SK-N-SH (cell line): ENCODE data around the gene LYRM4. TPM values are rescaled to one million over a fixed set of nuclear protein-coding genes. Genes with fewer than 3 reads are reported as not detected.

ENCODE experiments used
- CTCF ChIA-PET: fragments of 300-600, 350-600 bp; formaldehyde crosslinking; extraction: SDS; loops from one replicate; lab custom pipeline; 2021; lab: Yijun Ruan, JAX
- POLR2A ChIA-PET: fragments of 350-600 bp; sonication (Branson Sonifier 250); formaldehyde crosslinking; extraction: SDS; loops from one replicate; lab custom pipeline; 2020; ENCODE audit warnings: antibody characterized with exemption, inconsistent platforms; lab: Yijun Ruan, JAX
- DNase-seq: peaks from one replicate; pipeline ENCODE4 v3.0.0; 2012
- H2AFZ ChIP-seq: fragments of 200-600 bp; sonication (generic); 2 replicates; pipeline ENCODE4 v1.8.1; 2016; ENCODE audit warnings: antibody characterized with exemption, mild to moderate bottlenecking, low read depth
- H3F3A ChIP-seq: fragments of 200-600 bp; sonication (generic); replicated peaks from 2 replicates; pipeline ENCODE3; 2016; ENCODE audit warnings: antibody characterized with exemption, mild to moderate bottlenecking; ENCODE audit not compliant: insufficient read depth
- H3K27ac ChIP-seq, 2 experiments: fragments of 200-500 bp in 1 of 2; fragments of 200-600 bp in 1 of 2; sonication (Bioruptor generic) in 1 of 2; sonication (generic), shearing (Covaris generic) in 1 of 2; 2 replicates each; pipeline versions ENCODE4 v1.5.1 to v1.6.1; 2014 to 2016; ENCODE audit warnings: low read depth in 2 of 2, inconsistent platforms in 1 of 2, low read length in 1 of 2, mild to moderate bottlenecking in 1 of 2, mixed read lengths in 1 of 2
- H3K27me3 ChIP-seq: fragments of 200-600 bp; sonication (generic), shearing (Covaris generic); 2 replicates; pipeline ENCODE4 v1.6.1; 2016; ENCODE audit warnings: mixed run types; ENCODE audit not compliant: insufficient read depth
- H3K36me3 ChIP-seq, 2 experiments: fragments of 200-500 bp in 1 of 2; fragments of 200-600 bp in 1 of 2; sonication (Bioruptor generic) in 1 of 2; sonication (generic) in 1 of 2; replicated peaks in 1 of 2; 2 replicates each; pipeline versions ENCODE3 to v1.5.1; 2014 to 2016; ENCODE audit warnings: low read length in 1 of 2, mild to moderate bottlenecking in 1 of 2; ENCODE audit not compliant: insufficient read depth in 2 of 2, control insufficient read depth in 1 of 2
- H3K4me1 ChIP-seq, 2 experiments: fragments of 200-500 bp in 1 of 2; fragments of 200-600 bp in 1 of 2; sonication (Bioruptor generic) in 1 of 2; sonication (generic), shearing (Covaris generic) in 1 of 2; 2 replicates each; pipeline versions ENCODE4 v1.5.1 to v1.6.1; 2014 to 2016; ENCODE audit warnings: low read depth in 1 of 2, low read length in 1 of 2, mixed run types in 1 of 2; ENCODE audit not compliant: insufficient read depth in 2 of 2, control insufficient read depth in 1 of 2
- H3K4me2 ChIP-seq: fragments of 200-600 bp; sonication (generic), shearing (Covaris generic); 2 replicates; pipeline ENCODE4 v1.6.1; 2017; ENCODE audit warnings: mixed run types
- H3K4me3 ChIP-seq, 2 experiments: fragments of 200-500 bp in 1 of 2; fragments of 200-600 bp in 1 of 2; sonication (Bioruptor generic) in 1 of 2; sonication (generic), shearing (Covaris generic) in 1 of 2; 2 replicates each; pipeline versions ENCODE4 v1.5.1 to v1.8.1; 2014 to 2016; ENCODE audit warnings: low read depth in 2 of 2, inconsistent platforms in 1 of 2, low read length in 1 of 2, mild to moderate bottlenecking in 1 of 2, mixed read lengths in 1 of 2, moderate library complexity in 1 of 2
- H3K79me2 ChIP-seq: fragments of 200-600 bp; sonication (generic); 2 replicates; pipeline ENCODE4 v1.8.1; 2017; ENCODE audit warnings: mild to moderate bottlenecking; ENCODE audit not compliant: insufficient read depth
- H3K9ac ChIP-seq: fragments of 200-600 bp; sonication (generic); 2 replicates; pipeline ENCODE4 v1.6.1; 2017; ENCODE audit warnings: mixed run types
- H3K9me2 ChIP-seq: fragments of 200-600 bp; sonication (generic); 2 replicates; pipeline ENCODE4 v1.6.1; 2017; ENCODE audit warnings: mixed run types
- H3K9me3 ChIP-seq: fragments of 200-600 bp; sonication (generic); 2 replicates; pipeline ENCODE4 v1.6.1; 2017; ENCODE audit warnings: mixed run types, mild to moderate bottlenecking, moderate library complexity
- H4K20me1 ChIP-seq: fragments of 200-600 bp; sonication (generic); 2 replicates; pipeline ENCODE4 v1.6.1; 2017; ENCODE audit warnings: mild to moderate bottlenecking, mixed run types; ENCODE audit not compliant: insufficient read depth
- EP300 ChIP-seq, 2 experiments: IDR thresholded peaks; 2 replicates each; pipeline versions ENCODE4 v1.4.0 to v1.6.1; 2012; ENCODE audit warnings: borderline replicate concordance in 1 of 2, low read depth in 1 of 2, low read length in 1 of 2
- GABPA ChIP-seq: IDR thresholded peaks from 2 replicates; pipeline ENCODE4 v1.4.0; 2012; ENCODE audit warnings: low read depth, mild to moderate bottlenecking
- NFIC ChIP-seq: IDR thresholded peaks from 2 replicates; pipeline ENCODE4 v1.4.0; 2012; ENCODE audit warnings: borderline replicate concordance
- RCOR1 ChIP-seq: fragments of 150-350 bp; IDR thresholded peaks from 2 replicates; pipeline ENCODE4 v1.6.1; 2017; ENCODE audit warnings: antibody characterized with exemption, low read length
- REST ChIP-seq: IDR thresholded peaks from 2 replicates; pipeline ENCODE4 v1.6.1; 2012; ENCODE audit warnings: mild to moderate bottlenecking, low read depth, low read length, moderate library complexity
- RFX5 ChIP-seq: IDR thresholded peaks from 2 replicates; pipeline ENCODE4 v1.6.1; 2012; ENCODE audit warnings: mild to moderate bottlenecking, improper control_type of control experiment, low read length
- RXRA ChIP-seq: IDR thresholded peaks from 2 replicates; pipeline ENCODE4 v1.4.0; 2012; ENCODE audit warnings: low read depth, mild to moderate bottlenecking, borderline replicate concordance
- WGBS: methylation state at CpG from one replicate; pipeline ENCODE4 v1.1.6; 2017; ENCODE audit warnings: low lambda C conversion rate; 5-methylcytosine and 5-hydroxymethylcytosine counted together
- polyA plus RNA-seq, 3 experiments: library from polyadenylated mRNA; depleted of rRNA; stranded (reverse); fragments of >200 nt; gene quantifications; 2 replicates each; pipeline ENCODE4 v1.2.3, GENCODE V29; 2012
- TF ChIP-seq, protein P1 (sequence below): IDR thresholded peaks from 2 replicates; pipeline ENCODE4 v1.4.0; 2012; ENCODE audit warnings: low read depth, borderline replicate concordance
- TF ChIP-seq, protein P2 (sequence below): IDR thresholded peaks from 2 replicates; pipeline ENCODE4 v1.4.0; 2012; ENCODE audit warnings: low read depth

The LYRM4 gene
- polyA plus RNA-seq, 1 of the 3 experiments (the other 2 are of a cell fraction), result 37.2 TPM

DNA sequence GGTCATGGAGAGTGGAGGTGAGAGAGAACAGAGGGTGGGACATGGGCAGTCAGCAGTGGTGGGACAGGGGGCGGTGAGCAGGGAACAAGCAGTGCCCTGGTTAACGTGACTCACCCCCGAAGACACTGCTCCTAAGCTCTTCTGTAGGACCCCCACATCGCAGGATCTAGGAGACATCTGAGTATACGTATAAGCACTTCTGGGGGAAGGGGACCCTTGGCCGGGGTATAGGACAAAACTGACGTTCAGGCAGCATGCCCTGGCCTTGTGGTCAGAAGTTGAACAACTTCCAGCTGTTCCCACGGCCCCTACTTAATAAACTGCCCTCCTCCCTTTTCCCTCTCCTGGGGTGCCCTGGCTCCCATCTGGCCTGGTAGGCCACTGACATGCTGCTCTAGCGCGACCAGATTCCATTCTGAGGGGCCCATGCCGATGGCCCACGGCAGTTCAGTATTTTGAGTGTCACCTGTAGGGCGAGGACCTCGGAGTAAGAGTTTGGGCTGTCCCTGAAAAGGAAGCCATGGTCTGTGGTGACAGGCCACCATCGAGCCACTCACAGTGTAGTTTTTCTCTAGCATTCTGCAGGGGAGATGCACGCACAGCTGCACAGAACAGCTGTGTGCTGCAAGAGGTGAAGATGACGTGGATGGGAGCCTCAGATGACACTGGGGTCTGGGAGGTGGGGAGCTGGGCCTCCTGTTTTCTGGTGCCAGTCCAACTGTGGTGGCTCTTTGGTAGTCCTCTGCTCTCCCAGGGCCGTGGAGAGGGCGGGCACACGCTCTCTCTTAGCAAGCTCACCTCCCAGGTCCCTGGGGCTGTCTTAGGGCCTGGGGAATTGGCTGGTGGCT is 137.2 kb downstream of the LYRM4 start:
- no peaks in the 10 kb centered on the region for H3K9me2 ChIP-seq
- no peak for TF ChIP-seq EP300 (IDR thresholded peaks at IDR 0.05; ENCODE audit: borderline replicate concordance in 1 of 2, low read depth in 1 of 2, low read length in 1 of 2)
- TF ChIP-seq, protein P1, sequence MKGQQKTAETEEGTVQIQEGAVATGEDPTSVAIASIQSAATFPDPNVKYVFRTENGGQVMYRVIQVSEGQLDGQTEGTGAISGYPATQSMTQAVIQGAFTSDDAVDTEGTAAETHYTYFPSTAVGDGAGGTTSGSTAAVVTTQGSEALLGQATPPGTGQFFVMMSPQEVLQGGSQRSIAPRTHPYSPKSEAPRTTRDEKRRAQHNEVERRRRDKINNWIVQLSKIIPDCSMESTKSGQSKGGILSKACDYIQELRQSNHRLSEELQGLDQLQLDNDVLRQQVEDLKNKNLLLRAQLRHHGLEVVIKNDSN, result no peak
- TF ChIP-seq GABPA, result no peak
- TF ChIP-seq RFX5, result no peak
- TF ChIP-seq RXRA, result no peak
- TF ChIP-seq REST, result no peak
- no peak for TF ChIP-seq NFIC
- WGBS, result 97% methylated on average over 18 of the region's 20 CpGs
- H3K27ac ChIP-seq, result no peak overlapping the region
- H4K20me1 ChIP-seq, result no peaks in the 10 kb centered on the region
- ChIA-PET CTCF (no interaction called here), POLR2A (interaction anchor here (0.7 kb wide), 1 partner anchor 522 kb away, joined by 3 read pairs; no protein-coding TSS in a partner anchor)
- H3K9me3 ChIP-seq, result no peaks in the 10 kb centered on the region
- H3K9ac ChIP-seq, result no peak overlapping the region
- no peak overlapping the region for H3K4me3 ChIP-seq
- H3K79me2 ChIP-seq, result no peaks in the 10 kb centered on the region
- H2AFZ ChIP-seq, result no peak overlapping the region
- H3F3A ChIP-seq, result no peaks in the 10 kb centered on the region
- H3K4me1 ChIP-seq, result peaks cover 0 to 5% of the 10 kb centered on the region in 2 experiments; a peak in 1 of 4 replicates
- no peaks in the 10 kb centered on the region for H3K27me3 ChIP-seq
- no peak for DNase-seq
- H3K4me2 ChIP-seq, result no peak overlapping the region
- H3K36me3 ChIP-seq, result no peaks in the 10 kb centered on the region

DNA sequence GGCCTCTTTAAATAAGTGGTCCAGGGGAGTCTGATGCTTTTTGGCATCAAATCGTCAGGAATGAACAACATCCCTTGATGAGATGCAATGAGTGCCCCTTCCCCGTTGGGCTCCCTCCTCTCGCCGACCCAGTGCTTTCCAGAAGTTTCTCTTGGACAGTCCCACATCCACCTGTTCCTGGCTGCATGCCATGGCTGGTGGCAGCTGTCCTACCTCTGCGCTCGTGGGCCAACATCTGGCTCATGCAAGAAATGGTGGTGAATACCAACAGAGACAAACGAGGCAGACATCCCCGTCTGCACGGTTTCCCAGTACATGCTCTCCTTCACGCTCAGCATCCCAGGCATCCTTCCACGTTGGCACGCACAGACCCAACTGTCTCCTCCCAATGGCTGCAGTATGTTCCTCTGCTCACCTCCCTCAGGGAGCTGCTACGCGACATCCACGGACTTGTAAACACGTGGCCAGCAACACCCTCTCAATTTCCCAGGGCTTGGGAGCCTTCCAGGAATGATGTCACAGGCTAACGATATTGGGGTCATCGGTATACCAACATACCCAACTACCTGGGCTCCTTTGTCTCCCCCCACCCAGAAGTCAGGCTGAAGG is 138.1 kb downstream of the LYRM4 start:
- H3K4me3 ChIP-seq, result no peak overlapping the region
- H3K4me1 ChIP-seq, result peaks cover 0 to 5% of the 10 kb centered on the region in 2 experiments; a peak in 1 of 4 replicates
- H3K9ac ChIP-seq, result no peak overlapping the region
- no peaks in the 10 kb centered on the region for H3K27me3 ChIP-seq
- 96% methylated on average over 18 of the region's 18 CpGs for WGBS
- CTCF ChIA-PET, result no interaction called here
- no peak for DNase-seq
- no peak overlapping the region for H3K4me2 ChIP-seq
- no peak overlapping the region for H2AFZ ChIP-seq
- H3K36me3 ChIP-seq, result no peaks in the 10 kb centered on the region
- no peaks in the 10 kb centered on the region for H3K79me2 ChIP-seq
- no peaks in the 10 kb centered on the region for H4K20me1 ChIP-seq
- no peaks in the 10 kb centered on the region for H3K9me2 ChIP-seq
- H3K9me3 ChIP-seq, result no peaks in the 10 kb centered on the region
- TF ChIP-seq RCOR1 (no peak), GABPA (no peak)
- TF ChIP-seq, protein P2, sequence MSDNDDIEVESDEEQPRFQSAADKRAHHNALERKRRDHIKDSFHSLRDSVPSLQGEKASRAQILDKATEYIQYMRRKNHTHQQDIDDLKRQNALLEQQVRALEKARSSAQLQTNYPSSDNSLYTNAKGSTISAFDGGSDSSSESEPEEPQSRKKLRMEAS, result no peak
- no peak overlapping the region for H3K27ac ChIP-seq
- POLR2A ChIA-PET, result interaction anchor here (0.7 kb wide), 1 partner anchor 523 kb away, joined by 3 read pairs; no protein-coding TSS in a partner anchor
- no peaks in the 10 kb centered on the region for H3F3A ChIP-seq
